ENCODE data around the gene CMC2. TPM values are rescaled to one million over a fixed set of nuclear protein-coding genes. Genes with fewer than 3 reads are reported as not detected.

CMC2 gene
- total RNA-seq, 6 experiments from 2014 or later = 23.5 to 58.3 (median 42.1) TPM

GRCh38 chr16:81035398-81035974 is 28.8 kb upstream of the CMC2 start, which contains the start of gene ATMIN:
TSS of gene ATMIN (plus strand) at chr16:81035842. CDS start at chr16:81035871, 29 bp downstream.
- H3K9me3 ChIP-seq = no peaks in the 10 kb centered on the region
- 14% methylated on average over 14 of the region's 54 CpGs for WGBS (ENCODE audit: insufficient coverage, low coverage, low lambda C conversion rate, missing lambda C conversion rate)
- H3K4me3 ChIP-seq = peak within 1 kb of the TSS; percentile 67 to 86 (median 75)
- TF ChIP-seq, protein P1, sequence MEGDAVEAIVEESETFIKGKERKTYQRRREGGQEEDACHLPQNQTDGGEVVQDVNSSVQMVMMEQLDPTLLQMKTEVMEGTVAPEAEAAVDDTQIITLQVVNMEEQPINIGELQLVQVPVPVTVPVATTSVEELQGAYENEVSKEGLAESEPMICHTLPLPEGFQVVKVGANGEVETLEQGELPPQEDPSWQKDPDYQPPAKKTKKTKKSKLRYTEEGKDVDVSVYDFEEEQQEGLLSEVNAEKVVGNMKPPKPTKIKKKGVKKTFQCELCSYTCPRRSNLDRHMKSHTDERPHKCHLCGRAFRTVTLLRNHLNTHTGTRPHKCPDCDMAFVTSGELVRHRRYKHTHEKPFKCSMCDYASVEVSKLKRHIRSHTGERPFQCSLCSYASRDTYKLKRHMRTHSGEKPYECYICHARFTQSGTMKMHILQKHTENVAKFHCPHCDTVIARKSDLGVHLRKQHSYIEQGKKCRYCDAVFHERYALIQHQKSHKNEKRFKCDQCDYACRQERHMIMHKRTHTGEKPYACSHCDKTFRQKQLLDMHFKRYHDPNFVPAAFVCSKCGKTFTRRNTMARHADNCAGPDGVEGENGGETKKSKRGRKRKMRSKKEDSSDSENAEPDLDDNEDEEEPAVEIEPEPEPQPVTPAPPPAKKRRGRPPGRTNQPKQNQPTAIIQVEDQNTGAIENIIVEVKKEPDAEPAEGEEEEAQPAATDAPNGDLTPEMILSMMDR (IDR thresholded peaks at IDR 0.05) = peak; percentile 94 to 100 (median 98)
- TF ChIP-seq POLR2A (IDR thresholded peaks at IDR 0.05) = no peak
- DNase-seq (peak; percentile 89 to 90 (median 90)), ATAC-seq (peak; percentile 99 to 100 (median 100))
- H3K27ac ChIP-seq = peak within 1 kb of the TSS in 2 of 3 donors; percentile 20 to 70
- H3K27me3 ChIP-seq = no peaks in the 10 kb centered on the region
- intact Hi-C loops (cut with DNase I) = loop anchor here in 1 of 2 donors (10.0 kb wide), 1 partner anchor 159 kb away; no protein-coding TSS in a partner anchor
- peaks cover 0 to 3% (median 0%) of the 10 kb centered on the region in 4 donors for H3K36me3 ChIP-seq
- H3K4me1 ChIP-seq = peaks cover 0 to 14% (median 6%) of the 10 kb centered on the region in 4 donors

DNA sequence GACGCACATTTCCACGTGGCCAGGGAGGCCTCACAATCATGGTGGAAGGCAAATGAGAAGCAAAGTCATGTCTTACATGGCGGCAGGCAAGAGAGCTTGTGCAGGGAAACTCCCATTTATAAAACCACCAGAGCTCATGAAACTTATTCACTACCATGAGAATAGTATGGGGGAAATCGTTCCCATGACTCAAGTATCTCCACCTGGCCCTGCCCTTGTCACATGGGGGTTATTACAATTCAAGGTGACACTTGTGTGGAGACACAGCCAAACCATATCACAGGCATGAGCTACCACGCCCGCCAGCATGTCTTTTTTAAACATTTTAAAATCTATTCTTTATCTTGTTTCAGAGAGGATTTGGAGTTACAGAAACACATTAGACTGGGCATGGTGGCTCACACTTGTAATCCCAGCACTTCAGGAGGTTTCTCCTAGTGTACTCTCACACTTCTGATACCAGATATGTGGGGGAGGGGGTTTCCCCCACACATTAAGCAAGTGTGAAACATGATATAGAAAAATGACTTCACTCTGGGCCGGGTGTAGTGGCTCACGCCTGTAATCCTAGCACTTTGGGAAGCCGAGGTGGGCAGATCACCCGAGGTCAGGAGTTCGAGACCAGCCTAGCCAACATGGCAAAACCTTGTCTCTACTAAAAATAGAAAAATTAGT is 23.4 kb upstream of the CMC2 start:
- no peaks in the 10 kb centered on the region for H3K4me1 ChIP-seq
- no peak for TF ChIP-seq POLR2A (IDR thresholded peaks at IDR 0.05)
- TF ChIP-seq, protein P1 (IDR thresholded peaks at IDR 0.05) = no peak
- no peaks in the 10 kb centered on the region for H3K9me3 ChIP-seq
- ATAC-seq = no peak
- intact Hi-C loops (cut with DNase I) = loop anchor here in 1 of 2 donors (10.0 kb wide), 1 partner anchor 165 kb away; no protein-coding TSS in a partner anchor
- peaks cover 0 to 12% (median 2%) of the 10 kb centered on the region in 4 donors for H3K36me3 ChIP-seq
- no peak overlapping the region for H3K4me3 ChIP-seq
- no peak overlapping the region for H3K27ac ChIP-seq
- H3K27me3 ChIP-seq = no peaks in the 10 kb centered on the region
- 96% methylated on average over 11 of the region's 11 CpGs for WGBS (ENCODE audit: insufficient coverage, low coverage, low lambda C conversion rate, missing lambda C conversion rate)
- no peak for DNase-seq

GRCh38 chr16:81026429-81026828 is 19.7 kb upstream of the CMC2 start:
- Histone ChIP-seq H3K27ac (no peak overlapping the region), H3K4me3 (no peak overlapping the region), H3K27me3 (no peaks in the 10 kb centered on the region), H3K4me1 (no peaks in the 10 kb centered on the region), H3K9me3 (no peaks in the 10 kb centered on the region), H3K36me3 (peaks cover 0 to 29% (median 2%) of the 10 kb centered on the region in 4 donors)
- no peak for TF ChIP-seq POLR2A (IDR thresholded peaks at IDR 0.05)
- TF ChIP-seq, protein P1 (IDR thresholded peaks at IDR 0.05) = no peak
- DNase-seq = no peak
- WGBS (ENCODE audit: insufficient coverage, low coverage, low lambda C conversion rate, missing lambda C conversion rate) = 88% methylated on average over 4 of the region's 4 CpGs
- no peak for ATAC-seq
- intact Hi-C loops (cut with DNase I) = no loop called here

DNA sequence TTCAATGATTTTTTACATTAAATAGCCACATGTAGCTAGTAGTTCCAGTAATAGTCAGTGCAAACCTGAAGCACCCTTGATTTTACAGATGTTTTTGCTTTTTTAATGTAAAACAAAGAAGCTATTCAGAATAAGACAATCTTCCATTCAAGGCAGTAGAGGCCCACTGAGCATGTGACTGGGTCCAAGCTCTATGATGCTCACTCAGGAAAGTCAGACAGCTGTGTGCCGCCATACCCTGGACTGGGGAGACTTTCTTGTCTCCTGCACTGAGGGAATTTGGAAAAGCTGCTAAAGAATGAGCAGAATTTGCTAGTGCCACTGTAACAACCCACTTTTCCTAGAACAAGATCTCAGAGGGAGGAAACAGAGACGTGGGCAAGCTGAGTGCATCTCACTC is 11.8 kb upstream of the CMC2 start:
- DNase-seq (no peak), ATAC-seq (no peak)
- H3K36me3 ChIP-seq = peaks cover 0 to 72% (median 14%) of the 10 kb centered on the region in 4 donors
- TF ChIP-seq, protein P1 (IDR thresholded peaks at IDR 0.05) = no peak
- no peak for TF ChIP-seq POLR2A (IDR thresholded peaks at IDR 0.05)
- WGBS (ENCODE audit: insufficient coverage, low coverage, low lambda C conversion rate, missing lambda C conversion rate) = 100% methylated on average over 2 of the region's 2 CpGs
- H3K4me3 ChIP-seq = no peak overlapping the region
- intact Hi-C loops (cut with DNase I) = no loop called here
- H3K4me1 ChIP-seq = no peaks in the 10 kb centered on the region
- no peak overlapping the region for H3K27ac ChIP-seq
- no peaks in the 10 kb centered on the region for H3K27me3 ChIP-seq
- no peaks in the 10 kb centered on the region for H3K9me3 ChIP-seq

All from right lobe of liver (tissue), 6 donors.